Cardiac fibroblast (primary cell): Measurements from ENCODE around the gene SLC22A12.

Experiments used
- DNase-seq, 2 donors: peaks; one replicate each; pipeline versions ENCODE4 v3.0.0 to v3.0.0-alpha.2; 2010; ENCODE audit warnings: low read depth in 2 of 2
- H3K4me3 ChIP-seq, 2 donors: replicated peaks in 1 of 2; 1 replicate in 1 of 2; 2 replicates in 1 of 2; pipeline ENCODE4 v1.5.1; 2011; ENCODE audit warnings: low read depth in 2 of 2, low read length in 2 of 2, mild to moderate bottlenecking in 2 of 2, moderate library complexity in 1 of 2
- CTCF ChIP-seq: IDR thresholded peaks from one replicate; pipeline ENCODE4 v1.5.1; 2011; ENCODE audit warnings: low read depth, mild to moderate bottlenecking, low read length, inconsistent platforms

The SLC22A12 gene

DNA sequence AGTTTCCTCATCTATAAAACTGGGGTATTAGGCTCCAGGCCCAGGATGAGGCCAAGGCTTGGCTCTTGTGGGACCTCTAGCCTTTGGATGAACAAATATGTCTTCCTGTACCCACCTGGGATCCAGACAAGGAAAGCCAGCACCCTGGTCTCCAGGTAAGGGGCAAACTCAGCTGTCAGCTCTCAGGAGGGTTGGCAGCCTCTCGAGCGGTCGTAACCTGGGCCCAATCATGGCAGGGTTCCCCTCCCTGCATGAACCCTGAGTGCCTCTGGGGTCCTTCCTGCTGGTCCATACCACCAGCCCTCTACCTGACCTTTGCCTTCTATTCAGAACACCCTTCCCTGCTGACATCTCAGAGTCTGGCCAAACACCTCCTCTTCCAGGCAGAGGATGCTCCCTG, 19.6 kb downstream of the SLC22A12 start:
- no peak overlapping the region for H3K4me3 ChIP-seq
- no peak for DNase-seq
- TF ChIP-seq CTCF = no peak

DNA sequence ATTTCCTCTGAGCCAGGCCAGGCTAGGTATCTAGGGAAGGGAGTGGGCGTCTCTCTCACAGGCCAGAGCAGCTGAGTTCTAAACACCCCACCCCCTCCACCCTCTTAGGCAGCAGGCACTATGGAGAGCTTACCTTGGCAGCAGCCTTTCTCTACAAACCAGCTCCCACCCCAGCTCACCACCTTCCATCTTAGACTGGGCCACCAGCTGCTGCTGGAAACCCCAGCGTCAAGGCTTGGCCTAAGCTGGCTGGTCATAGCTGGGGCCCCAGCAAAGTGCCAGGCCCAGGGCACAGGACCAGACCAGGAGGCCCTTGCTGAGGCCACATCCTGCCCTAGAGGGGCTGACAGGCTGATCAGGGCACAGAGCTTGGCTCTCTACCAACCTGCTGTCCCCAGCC, 20.2 kb downstream of the SLC22A12 start:
- no peak overlapping the region for H3K4me3 ChIP-seq
- DNase-seq = no peak
- no peak for TF ChIP-seq CTCF

DNA sequence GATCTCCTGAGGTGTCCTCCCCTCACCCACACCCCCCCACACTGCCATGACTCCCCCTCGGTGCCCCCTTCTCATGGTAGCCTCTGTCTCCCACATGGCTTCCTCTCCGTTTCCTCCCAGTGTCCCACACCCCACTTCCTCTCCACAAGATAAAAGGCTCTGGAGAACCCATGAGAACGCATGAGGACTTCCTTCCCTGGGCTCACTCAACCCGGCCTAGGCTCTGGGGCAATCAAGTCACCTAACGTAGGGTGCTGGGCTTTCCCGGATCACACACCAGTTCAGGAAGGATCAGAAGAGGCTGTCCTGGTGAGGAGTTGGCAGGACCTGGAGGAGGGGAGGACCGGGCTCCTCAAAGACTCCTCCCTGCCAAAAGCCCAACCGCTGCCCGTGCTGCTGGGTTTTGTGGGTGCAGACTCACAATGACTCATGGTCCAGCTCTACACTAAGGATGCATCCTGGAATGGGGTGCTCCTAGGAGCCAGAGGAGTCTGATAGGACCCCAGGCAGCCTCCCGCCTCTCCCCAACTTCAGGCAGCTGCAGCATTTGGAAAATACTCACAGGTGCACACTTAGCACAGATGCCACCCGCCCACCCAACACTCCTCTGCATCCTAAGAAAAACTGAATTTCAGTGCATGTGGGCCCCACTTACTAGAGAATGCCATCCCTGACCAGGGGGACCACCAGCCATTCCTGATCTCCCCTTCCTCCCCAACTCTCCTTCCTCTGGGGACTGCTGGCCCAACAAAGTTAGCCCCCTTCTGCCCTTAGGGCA, 21.0 kb downstream of the SLC22A12 start:
- no peak for DNase-seq
- H3K4me3 ChIP-seq = no peak overlapping the region
- no peak for TF ChIP-seq CTCF

- H3K4me3 ChIP-seq = no peak overlapping the region
- no peak for TF ChIP-seq CTCF
Observed at GRCh38 chr11:64613648-64614047, 22.6 kb downstream of the SLC22A12 start.

GRCh38 chr11:64614917-64615316, 23.9 kb downstream of the SLC22A12 start:
- no peak overlapping the region for H3K4me3 ChIP-seq
- no peak for TF ChIP-seq CTCF

More at GRCh38 chr11:64613648-64614047, 22.6 kb downstream of the SLC22A12 start:
- no peak for DNase-seq

DNA sequence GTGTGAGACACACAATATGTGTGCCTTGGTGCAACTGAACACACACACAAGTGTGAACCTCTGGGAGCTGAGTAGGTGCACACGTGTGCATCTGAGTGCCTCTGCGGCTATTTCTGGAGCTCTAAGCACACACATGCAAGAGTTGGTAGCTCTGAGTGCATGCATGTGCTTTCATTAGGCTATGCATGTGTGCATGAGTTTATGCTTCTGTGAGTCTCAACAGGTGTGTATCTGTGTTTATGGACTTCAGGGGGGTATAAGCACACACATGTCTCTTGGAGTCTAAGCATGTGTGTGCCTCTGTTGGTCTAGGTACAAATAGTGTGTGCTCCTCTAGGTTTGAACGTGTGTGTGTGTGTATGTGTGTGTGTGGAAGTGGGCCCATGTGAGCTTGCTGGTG, 25.8 kb downstream of the SLC22A12 start:
- no peak overlapping the region for H3K4me3 ChIP-seq
- DNase-seq = no peak
- no peak for TF ChIP-seq CTCF

More at GRCh38 chr11:64614917-64615316, 23.9 kb downstream of the SLC22A12 start:
- no peak for DNase-seq

GRCh38 chr11:64619196-64619595, 28.2 kb downstream of the SLC22A12 start:
- no peak overlapping the region for H3K4me3 ChIP-seq
- no peak for DNase-seq
- TF ChIP-seq CTCF = no peak
